HG03378 (cell line): ENCODE data around the gene SH3PXD2A.

Source experiments
- ATAC-seq: cut with Tn5 transposase; IDR thresholded peaks from one replicate; pipeline ENCODE4 v1.9.1; 2021; ENCODE audit warnings: mild to moderate bottlenecking, moderate library complexity; ENCODE audit not compliant: unreplicated experiment

SH3PXD2A gene

GRCh38 chr10:103879409-103879808 is 24.0 kb upstream of the SH3PXD2A start:
- no peak for ATAC-seq

GRCh38 chr10:103877861-103878260 is 22.5 kb upstream of the SH3PXD2A start:
- ATAC-seq, result no peak

GRCh38 chr10:103876155-103876554 is 20.8 kb upstream of the SH3PXD2A start:
- no peak for ATAC-seq

GRCh38 chr10:103874730-103875129 is 19.4 kb upstream of the SH3PXD2A start:
- ATAC-seq, result no peak

- ATAC-seq, result no peak
Observed at GRCh38 chr10:103872137-103872931, 17.0 kb upstream of the SH3PXD2A start.

GRCh38 chr10:103871006-103871405 is 15.6 kb upstream of the SH3PXD2A start:
- no peak for ATAC-seq

GRCh38 chr10:103870516-103870915 is 15.1 kb upstream of the SH3PXD2A start:
- no peak for ATAC-seq

- no peak for ATAC-seq
Observed at GRCh38 chr10:103869336-103869735, 14.0 kb upstream of the SH3PXD2A start.

GRCh38 chr10:103868200-103868599 is 12.8 kb upstream of the SH3PXD2A start:
- no peak for ATAC-seq

GRCh38 chr10:103861505-103861904 is 6.1 kb upstream of the SH3PXD2A start:
- no peak for ATAC-seq

GRCh38 chr10:103859161-103860086 is 4.0 kb upstream of the SH3PXD2A start:
- ATAC-seq, result no peak

GRCh38 chr10:103858360-103858759 is 3.0 kb upstream of the SH3PXD2A start:
- no peak for ATAC-seq

GRCh38 chr10:103856797-103857170 is 1.4 kb upstream of the SH3PXD2A start:
- no peak for ATAC-seq

GRCh38 chr10:103855852-103856796 is 748 bp upstream of the SH3PXD2A start:
- no peak for ATAC-seq

GRCh38 chr10:103854686-103855391 is 537 bp downstream of the SH3PXD2A start:
- no peak for ATAC-seq

- ATAC-seq, result no peak
Observed at GRCh38 chr10:103854265-103854685, 1.1 kb downstream of the SH3PXD2A start.

GRCh38 chr10:103853428-103854264 is 1.7 kb downstream of the SH3PXD2A start:
- ATAC-seq, result no peak

- ATAC-seq, result no peak
Observed at GRCh38 chr10:103852856-103853255, 2.5 kb downstream of the SH3PXD2A start.

- no peak for ATAC-seq
Observed at GRCh38 chr10:103852189-103852711, 3.1 kb downstream of the SH3PXD2A start.
